GM19395 (cell line): ENCODE results near the gene ARHGAP21.
A peak's percentile ranks its signal among the peaks of the same experiment; 100 is the strongest.
"Not testable (repeated sequence)": the region's sequence is repeated elsewhere in the genome, so short reads cannot be mapped to it uniquely, and the experiment has no call there.

Experiments used
- ATAC-seq: cut with Tn5 transposase; IDR thresholded peaks from one replicate; pipeline ENCODE4 v1.9.1; 2021; ENCODE audit warnings: mild to moderate bottlenecking, moderate library complexity; ENCODE audit not compliant: unreplicated experiment

ARHGAP21 gene

DNA sequence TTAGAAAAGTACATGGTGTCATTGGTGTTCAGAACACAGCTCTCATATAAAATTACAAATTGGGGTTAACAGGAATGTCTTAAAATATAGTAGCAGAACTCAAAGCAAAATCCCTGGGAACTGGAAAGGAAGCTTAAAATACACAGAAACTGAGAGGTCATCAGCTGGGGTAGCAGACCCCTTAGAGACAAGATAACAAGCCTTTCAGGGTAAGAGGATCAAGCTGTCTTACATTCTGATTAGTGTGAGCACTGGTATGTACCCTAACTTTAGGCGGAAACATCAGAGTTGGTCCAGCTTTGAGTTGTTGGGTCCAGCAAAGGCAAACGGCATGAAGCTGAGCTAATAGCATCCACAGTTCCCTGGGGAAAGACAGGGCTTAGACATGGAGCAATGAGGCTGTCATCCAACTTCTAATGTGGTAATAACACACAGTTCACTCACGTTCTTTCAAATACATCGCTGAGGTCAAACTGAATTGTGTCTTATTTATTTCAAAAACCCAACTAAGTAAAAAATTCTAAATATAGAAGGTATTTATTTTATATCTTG lies 32.6 kb downstream of the ARHGAP21 start:
- no peak for ATAC-seq

DNA sequence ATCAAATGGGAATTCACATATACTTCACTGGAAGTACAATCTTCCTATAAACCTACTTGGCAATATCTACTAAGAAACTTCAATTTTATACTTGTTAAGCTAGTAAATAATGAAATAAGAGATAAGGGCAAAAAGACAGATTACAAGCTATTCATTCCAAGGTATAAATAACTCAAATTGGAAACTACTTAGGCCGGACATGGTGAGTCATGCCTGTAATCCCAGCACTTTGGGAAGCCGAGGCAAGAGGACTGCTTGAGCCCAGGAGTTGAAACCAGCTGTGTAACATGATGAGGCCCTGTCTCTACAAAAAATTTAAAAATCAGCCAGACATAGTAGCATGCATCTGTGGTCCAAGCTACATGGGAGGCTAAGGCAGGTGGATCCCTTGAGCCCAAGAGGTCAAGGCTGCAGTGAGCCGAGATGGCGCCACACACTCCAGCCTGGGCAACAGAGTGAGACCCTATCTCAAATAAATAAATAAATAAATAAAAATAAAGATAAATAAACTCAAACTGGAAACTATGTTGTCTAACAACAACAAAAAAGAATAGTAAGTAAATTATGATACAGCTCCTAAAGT lies 37.6 kb downstream of the ARHGAP21 start:
- no peak for ATAC-seq

GRCh38 chr10:24683554-24683953 lies 40.1 kb downstream of the ARHGAP21 start:
- no peak for ATAC-seq

- ATAC-seq: no peak
These were observed 42.1 kb downstream of the ARHGAP21 start for GRCh38 chr10:24681572-24682088.

GRCh38 chr10:24680647-24681524 lies 42.8 kb downstream of the ARHGAP21 start:
- ATAC-seq: no peak

- no peak for ATAC-seq
These were observed 44.9 kb downstream of the ARHGAP21 start for GRCh38 chr10:24678757-24679156.

GRCh38 chr10:24674892-24675632 lies 48.6 kb downstream of the ARHGAP21 start:
- ATAC-seq: no peak

- ATAC-seq: no peak
These were observed 52.6 kb downstream of the ARHGAP21 start for GRCh38 chr10:24670964-24671670.

GRCh38 chr10:24669285-24669852 lies 54.3 kb downstream of the ARHGAP21 start:
- no peak for ATAC-seq

DNA sequence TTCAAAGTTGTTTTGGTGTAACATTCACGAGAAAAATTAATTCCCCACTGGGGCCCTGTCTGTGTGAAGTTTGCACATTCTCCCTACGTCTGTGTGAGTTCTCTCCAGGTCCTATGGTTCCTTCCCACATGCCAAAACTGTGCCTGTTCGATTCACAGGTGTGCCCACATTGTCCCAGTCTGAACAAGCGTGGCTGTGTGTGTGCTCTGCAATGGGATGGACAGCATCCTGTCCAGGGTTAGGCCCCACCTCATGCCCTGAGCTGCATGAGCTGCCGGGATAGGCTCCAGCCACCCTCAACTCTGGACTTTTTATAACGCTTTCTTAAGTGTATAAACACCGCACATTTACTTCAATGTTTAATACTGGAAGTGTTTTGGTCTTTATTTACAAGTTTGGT lies 55.4 kb downstream of the ARHGAP21 start:
- ATAC-seq: no peak

GRCh38 chr10:24664991-24665390 lies 58.7 kb downstream of the ARHGAP21 start:
- no peak for ATAC-seq

GRCh38 chr10:24661376-24661775 lies 62.3 kb downstream of the ARHGAP21 start:
- ATAC-seq: no peak

DNA sequence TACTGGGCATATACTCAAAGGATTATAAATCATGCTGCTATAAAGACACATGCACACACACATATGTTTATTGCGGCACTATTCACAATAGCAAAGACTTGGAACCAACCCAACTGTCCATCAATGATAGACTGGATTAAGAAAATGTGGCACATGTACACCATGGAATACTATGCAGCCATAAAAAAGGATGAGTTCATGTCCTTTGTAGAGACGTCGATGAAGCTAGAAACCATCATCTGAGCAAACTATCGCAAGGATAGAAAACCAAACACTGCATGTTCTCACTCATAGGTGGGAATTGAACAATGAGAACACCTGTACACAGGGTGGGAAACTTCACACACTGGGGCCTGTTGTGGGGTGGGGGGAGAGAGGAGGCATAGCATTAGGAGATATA lies 65.4 kb downstream of the ARHGAP21 start:
- not testable (repeated sequence) for ATAC-seq

DNA sequence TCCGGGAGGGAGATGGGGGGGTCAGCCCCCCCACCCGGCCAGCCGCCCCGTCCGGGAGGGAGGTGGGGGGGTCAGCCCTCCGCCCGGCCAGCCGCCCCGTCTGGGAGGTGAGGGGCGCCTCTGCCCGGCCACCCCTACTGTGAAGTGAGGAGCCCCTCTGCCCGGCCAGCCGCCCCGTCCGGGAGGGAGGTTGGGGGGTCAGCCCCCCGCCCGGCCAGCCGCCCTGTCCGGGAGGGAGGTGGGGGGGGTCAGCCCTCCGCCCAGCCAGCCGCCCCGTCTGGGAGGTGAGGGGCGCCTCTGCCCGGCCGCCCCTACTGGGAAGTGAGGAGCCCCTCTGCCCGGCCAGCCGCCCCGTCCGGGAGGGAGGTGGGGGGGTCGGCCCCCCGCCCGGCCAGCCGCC lies 67.4 kb downstream of the ARHGAP21 start:
- ATAC-seq: not testable (repeated sequence)

DNA sequence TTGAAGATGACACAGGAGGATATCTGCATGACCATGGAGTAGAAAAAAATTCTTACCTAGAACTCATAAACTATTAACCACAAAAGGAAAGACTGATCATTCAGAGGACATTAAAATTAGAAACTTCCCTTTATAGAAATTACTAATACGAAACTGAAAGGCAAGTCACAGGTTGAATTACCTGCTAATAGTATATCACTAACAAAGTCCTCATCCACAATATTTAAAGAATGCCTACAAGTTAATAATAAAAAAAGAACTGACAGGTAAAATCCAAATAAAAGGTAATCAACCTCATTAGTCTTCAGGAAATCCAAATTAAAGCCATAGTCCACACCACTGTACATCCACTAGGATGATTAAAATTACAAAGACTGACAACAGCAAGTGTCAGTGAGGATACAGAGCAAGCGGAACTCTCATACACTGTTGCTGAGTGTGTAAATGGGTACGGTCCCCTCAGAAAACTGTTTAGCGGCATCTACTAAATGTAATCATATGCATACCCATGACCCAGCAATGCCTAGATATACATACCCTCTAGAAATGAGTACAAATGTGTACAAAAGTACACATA lies 71.2 kb downstream of the ARHGAP21 start:
- peak; percentile 91 for ATAC-seq

DNA sequence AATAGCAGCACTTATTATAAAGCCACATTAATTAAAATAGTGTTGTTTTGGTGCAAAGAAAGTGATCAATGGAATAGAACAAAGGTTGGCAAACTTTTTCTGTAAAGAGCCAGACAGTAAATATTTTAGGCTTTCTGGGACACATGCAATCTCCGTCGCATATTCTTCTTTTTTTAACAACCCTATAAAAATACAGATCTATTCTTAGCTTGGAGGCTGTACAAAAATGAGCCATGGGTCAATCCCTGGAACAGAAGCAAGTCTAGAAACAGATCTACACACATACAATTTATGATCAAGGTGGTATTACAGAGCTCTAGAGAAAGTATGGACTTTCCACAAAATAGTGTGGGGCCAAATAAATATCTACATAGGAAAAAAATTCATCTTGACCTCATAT lies 71.8 kb downstream of the ARHGAP21 start:
- peak; percentile 8 for ATAC-seq

DNA sequence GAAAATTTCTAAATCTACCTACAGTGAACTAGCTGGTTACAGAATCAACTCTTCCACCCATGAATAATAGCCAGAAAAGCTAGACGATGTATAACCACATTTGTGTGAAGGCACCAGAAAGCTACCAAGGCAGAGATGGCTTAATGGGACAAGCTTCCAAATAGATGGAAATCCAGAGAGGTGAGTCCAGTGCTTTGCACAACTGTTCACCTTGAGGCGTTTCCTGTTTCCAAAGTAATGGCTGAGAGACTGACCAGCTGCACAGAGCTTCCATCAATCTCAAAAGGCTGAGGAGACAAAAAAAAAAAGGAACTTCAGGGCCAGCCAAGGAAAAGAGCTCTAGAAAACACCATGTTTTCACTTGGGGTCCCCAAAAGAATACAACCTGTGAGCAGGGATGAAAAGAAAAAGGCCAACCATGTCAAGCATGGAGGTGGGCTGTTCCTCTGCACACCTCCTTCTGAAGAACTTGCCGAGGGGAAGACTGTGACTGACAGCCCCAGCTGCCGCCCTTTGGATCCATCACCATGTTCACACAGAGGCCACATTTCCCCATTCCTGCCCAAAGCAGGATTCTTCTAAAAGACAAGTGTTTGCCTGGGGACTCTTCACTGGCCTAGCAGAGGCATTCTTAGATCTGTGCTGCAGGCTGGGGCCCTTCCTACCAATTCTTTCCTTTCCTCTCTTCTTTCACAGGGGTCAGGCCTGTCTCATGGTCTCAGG lies 72.9 kb downstream of the ARHGAP21 start:
- ATAC-seq: no peak

DNA sequence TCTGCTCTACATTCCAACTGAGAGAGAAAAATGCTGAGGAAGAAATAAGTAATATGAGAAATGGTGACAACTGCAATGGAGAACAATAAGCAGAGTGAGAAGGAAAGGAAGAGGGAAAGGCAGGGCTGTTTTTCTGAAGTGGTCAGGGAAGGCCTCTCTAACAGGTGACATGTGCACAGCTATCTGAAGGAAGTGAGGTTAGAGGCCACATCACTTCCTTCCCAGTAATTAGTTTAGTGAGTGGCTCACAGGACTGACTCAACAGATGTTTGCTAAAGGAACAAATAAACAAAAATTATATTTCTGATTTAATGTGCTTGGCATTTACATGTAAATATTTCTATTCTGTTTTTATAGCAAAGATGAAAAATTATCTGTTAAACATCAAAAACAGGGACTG lies 77.9 kb downstream of the ARHGAP21 start:
- peak; percentile 43 for ATAC-seq

- ATAC-seq: no peak
These were observed 78.7 kb downstream of the ARHGAP21 start for GRCh38 chr10:24645022-24645421.
